ENCODE data around the gene CRELD1. TPM values are rescaled to one million over a fixed set of nuclear protein-coding genes. Genes with fewer than 3 reads are reported as not detected.
A peak's percentile ranks its signal among the peaks of the same experiment; 100 is the strongest.

Gene CRELD1
- total RNA-seq, 4 donors from 2014 or later, result 54.3 to 80.0 (median 64.6) TPM

GRCh38 chr3:9947025-9947995 is 13.7 kb downstream of the CRELD1 start:
- H3K9me3 ChIP-seq, result no peaks in the 10 kb centered on the region
- peak overlapping the region; percentile 66 to 94 (median 94) for H3K27ac ChIP-seq
- peak overlapping the region; percentile 44 to 74 for H3K4me3 ChIP-seq
- peak; percentile 84 for ATAC-seq
- H3K36me3 ChIP-seq, result peaks cover 0 to 43% of the 10 kb centered on the region in 2 donors
- no peaks in the 10 kb centered on the region for H3K27me3 ChIP-seq
- peaks cover 0 to 47% (median 14%) of the 10 kb centered on the region in 3 donors for H3K4me1 ChIP-seq
- peak; percentile 72 for TF ChIP-seq POLR2AphosphoS5 (IDR thresholded peaks at IDR 0.05)
- TF ChIP-seq, protein P1, sequence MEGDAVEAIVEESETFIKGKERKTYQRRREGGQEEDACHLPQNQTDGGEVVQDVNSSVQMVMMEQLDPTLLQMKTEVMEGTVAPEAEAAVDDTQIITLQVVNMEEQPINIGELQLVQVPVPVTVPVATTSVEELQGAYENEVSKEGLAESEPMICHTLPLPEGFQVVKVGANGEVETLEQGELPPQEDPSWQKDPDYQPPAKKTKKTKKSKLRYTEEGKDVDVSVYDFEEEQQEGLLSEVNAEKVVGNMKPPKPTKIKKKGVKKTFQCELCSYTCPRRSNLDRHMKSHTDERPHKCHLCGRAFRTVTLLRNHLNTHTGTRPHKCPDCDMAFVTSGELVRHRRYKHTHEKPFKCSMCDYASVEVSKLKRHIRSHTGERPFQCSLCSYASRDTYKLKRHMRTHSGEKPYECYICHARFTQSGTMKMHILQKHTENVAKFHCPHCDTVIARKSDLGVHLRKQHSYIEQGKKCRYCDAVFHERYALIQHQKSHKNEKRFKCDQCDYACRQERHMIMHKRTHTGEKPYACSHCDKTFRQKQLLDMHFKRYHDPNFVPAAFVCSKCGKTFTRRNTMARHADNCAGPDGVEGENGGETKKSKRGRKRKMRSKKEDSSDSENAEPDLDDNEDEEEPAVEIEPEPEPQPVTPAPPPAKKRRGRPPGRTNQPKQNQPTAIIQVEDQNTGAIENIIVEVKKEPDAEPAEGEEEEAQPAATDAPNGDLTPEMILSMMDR (IDR thresholded peaks at IDR 0.05), result peak in 3 of 4 experiments; percentile 77 to 84 (median 77)
- no peak for TF ChIP-seq POLR2A (IDR thresholded peaks at IDR 0.05)
- TF ChIP-seq EP300 (IDR thresholded peaks at IDR 0.05), result no peak
- WGBS, 2 donors (ENCODE audit: low coverage in 1 of 2), result 48% methylated on average over 5 of the region's 86 CpGs; no CpG with 5 or more reads in 1 of the 2 donors

- TF ChIP-seq EP300 (IDR thresholded peaks at IDR 0.05) (no peak), POLR2AphosphoS5 (IDR thresholded peaks at IDR 0.05) (no peak), POLR2A (IDR thresholded peaks at IDR 0.05) (no peak)
- TF ChIP-seq, protein P1 (IDR thresholded peaks at IDR 0.05), result no peak
- WGBS, 2 donors (ENCODE audit: low coverage in 1 of 2), result 100% methylated on average over 1 of the region's 3 CpGs; no CpG with 5 or more reads in 1 of the 2 donors
- no peak overlapping the region for H3K4me3 ChIP-seq
- H3K27me3 ChIP-seq, result no peaks in the 10 kb centered on the region
- no peak for ATAC-seq
- no peaks in the 10 kb centered on the region for H3K9me3 ChIP-seq
- H3K27ac ChIP-seq, result no peak overlapping the region
- H3K4me1 ChIP-seq, result peaks cover 0 to 50% (median 14%) of the 10 kb centered on the region in 3 donors
- H3K36me3 ChIP-seq, result peaks cover 0 to 30% of the 10 kb centered on the region in 2 donors
Observed at GRCh38 chr3:9948586-9948985, 15.0 kb downstream of the CRELD1 start.

DNA sequence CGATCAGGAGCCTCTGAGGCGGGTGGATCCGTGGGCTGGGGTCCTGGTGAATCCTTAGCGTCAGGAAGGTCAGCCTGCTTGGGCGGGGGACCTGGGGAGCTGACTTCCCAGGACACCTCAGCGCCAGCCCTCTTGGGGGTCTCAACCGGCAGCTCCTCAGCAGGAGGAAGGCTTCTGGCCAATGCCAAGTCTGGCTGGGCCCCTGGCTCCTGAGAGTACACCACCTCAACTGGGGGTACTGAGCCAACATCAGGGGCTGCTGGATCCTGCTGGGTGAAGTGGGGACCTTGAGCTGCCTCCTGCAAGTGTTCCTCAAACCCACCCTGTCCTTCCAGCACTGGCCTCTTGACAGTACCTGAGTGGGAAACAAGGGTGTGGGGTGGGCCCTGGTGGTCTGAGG is 15.5 kb downstream of the CRELD1 start:
- Histone ChIP-seq H3K27ac (no peak overlapping the region), H3K36me3 (peaks cover 0 to 25% of the 10 kb centered on the region in 2 donors), H3K4me1 (peaks cover 0 to 50% (median 14%) of the 10 kb centered on the region in 3 donors), H3K27me3 (no peaks in the 10 kb centered on the region), H3K4me3 (no peak overlapping the region), H3K9me3 (no peaks in the 10 kb centered on the region)
- WGBS, 2 donors (ENCODE audit: low coverage in 1 of 2), result no CpG with 5 or more reads among the region's 7 CpGs
- TF ChIP-seq, protein P1 (IDR thresholded peaks at IDR 0.05), result no peak
- no peak for TF ChIP-seq POLR2AphosphoS5 (IDR thresholded peaks at IDR 0.05)
- TF ChIP-seq POLR2A (IDR thresholded peaks at IDR 0.05), result no peak
- TF ChIP-seq EP300 (IDR thresholded peaks at IDR 0.05), result no peak
- no peak for ATAC-seq

- Histone ChIP-seq H3K4me1 (peaks cover 0 to 50% (median 14%) of the 10 kb centered on the region in 3 donors), H3K27me3 (no peaks in the 10 kb centered on the region), H3K4me3 (no peak overlapping the region), H3K9me3 (no peaks in the 10 kb centered on the region), H3K27ac (no peak overlapping the region), H3K36me3 (peaks cover 0 to 20% of the 10 kb centered on the region in 2 donors)
- TF ChIP-seq EP300 (IDR thresholded peaks at IDR 0.05), result no peak
- no peak for TF ChIP-seq POLR2A (IDR thresholded peaks at IDR 0.05)
- TF ChIP-seq POLR2AphosphoS5 (IDR thresholded peaks at IDR 0.05), result no peak
- TF ChIP-seq, protein P1 (IDR thresholded peaks at IDR 0.05), result no peak
- no peak for ATAC-seq
- WGBS, 2 donors (ENCODE audit: low coverage in 1 of 2), result 20% methylated on average over 2 of the region's 9 CpGs; no CpG with 5 or more reads in 1 of the 2 donors
Observed at GRCh38 chr3:9949626-9950025, 16.0 kb downstream of the CRELD1 start.

Measured in gastroesophageal sphincter (tissue), 4 donors.